ENCODE results near the gene CYB5RL. TPM values are rescaled to one million over a fixed set of nuclear protein-coding genes. Genes with fewer than 3 reads are reported as not detected.

The CYB5RL gene
- total and polyA plus RNA-seq, 2 of the 13 experiments (the other 11 are each of a cell fraction or from before 2014, with no cell fraction given): 3.7 to 5.0 TPM

DNA sequence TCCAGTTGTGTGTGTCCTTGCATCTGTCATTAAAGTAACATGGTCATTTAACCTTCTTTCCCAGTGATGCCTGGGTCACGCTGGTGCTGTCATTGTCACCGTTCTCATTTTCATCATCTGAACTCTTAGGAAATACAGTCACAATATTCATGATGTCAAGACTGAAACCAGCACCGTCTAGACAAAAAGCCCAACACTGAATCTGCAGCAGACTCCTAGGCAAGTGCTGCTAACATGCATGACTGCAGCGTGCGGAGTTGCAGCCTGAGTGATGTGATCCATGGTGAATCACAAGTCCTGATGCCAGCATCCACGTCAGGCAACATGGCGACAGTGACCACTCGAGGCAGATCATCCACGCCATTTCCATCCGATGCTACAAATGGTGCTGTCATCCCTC lies 37.8 kb upstream of the CYB5RL start:
- Histone ChIP-seq H3K36me3 (replicated peaks in 1 of 2; ENCODE audit: control insufficient read depth in 1 of 2, insufficient read depth in 2 of 2, low read length in 2 of 2) (peaks cover 10 to 22% of the 10 kb centered on the region in 2 experiments; a peak in 4 of 5 replicates), H3K4me1 (ENCODE audit: insufficient read depth, low read length) (peaks cover 12% of the 10 kb centered on the region), H3K4me3 (replicated peaks in 1 of 3; ENCODE audit: insufficient read depth in 1 of 3, low read depth in 2 of 3, low read length in 3 of 3) (no peak overlapping the region), H3K9me3 (ENCODE audit: low read length) (no peaks in the 10 kb centered on the region), H3K27me3 (ENCODE audit: control insufficient read depth in 1 of 2, insufficient read depth in 2 of 2, low read length in 2 of 2) (no peaks in the 10 kb centered on the region), H3K9ac (ENCODE audit: insufficient read depth, low read depth, low read length) (no peak overlapping the region), H2AFZ (ENCODE audit: low read length) (no peak overlapping the region), H3K4me2 (ENCODE audit: low read depth, low read length) (no peak overlapping the region), H3K27ac (ENCODE audit: extremely low read length, insufficient read depth, low read length) (no peak overlapping the region), H3K79me2 (ENCODE audit: insufficient read depth, low read length) (no peaks in the 10 kb centered on the region), H4K20me1 (ENCODE audit: insufficient read depth, low read length) (no peaks in the 10 kb centered on the region)
- 92% methylated on average over 10 of the region's 10 CpGs for WGBS (ENCODE audit: low lambda C conversion rate)
- CTCF ChIA-PET (ENCODE audit: low intra/inter-chr PET ratio, low total read pairs): no interaction called here
- intact Hi-C loops (cut with micrococcal nuclease; ENCODE audit: unreplicated experiment) (no loop called here), in situ Hi-C loops (cut with HindIII; ENCODE audit: extremely low pct_ligation_motif_present, low pct_unique_long_range_greater_than_20kb) (no loop called here)
- DNase-seq (ENCODE audit: low spot score) (no peak), FAIRE-seq (no peak), ATAC-seq (no peak)
- POLR2A ChIA-PET: no interaction called here
- no TSS peak for BruUV-seq (replicated peaks)
- TF ChIP-seq, protein P1, sequence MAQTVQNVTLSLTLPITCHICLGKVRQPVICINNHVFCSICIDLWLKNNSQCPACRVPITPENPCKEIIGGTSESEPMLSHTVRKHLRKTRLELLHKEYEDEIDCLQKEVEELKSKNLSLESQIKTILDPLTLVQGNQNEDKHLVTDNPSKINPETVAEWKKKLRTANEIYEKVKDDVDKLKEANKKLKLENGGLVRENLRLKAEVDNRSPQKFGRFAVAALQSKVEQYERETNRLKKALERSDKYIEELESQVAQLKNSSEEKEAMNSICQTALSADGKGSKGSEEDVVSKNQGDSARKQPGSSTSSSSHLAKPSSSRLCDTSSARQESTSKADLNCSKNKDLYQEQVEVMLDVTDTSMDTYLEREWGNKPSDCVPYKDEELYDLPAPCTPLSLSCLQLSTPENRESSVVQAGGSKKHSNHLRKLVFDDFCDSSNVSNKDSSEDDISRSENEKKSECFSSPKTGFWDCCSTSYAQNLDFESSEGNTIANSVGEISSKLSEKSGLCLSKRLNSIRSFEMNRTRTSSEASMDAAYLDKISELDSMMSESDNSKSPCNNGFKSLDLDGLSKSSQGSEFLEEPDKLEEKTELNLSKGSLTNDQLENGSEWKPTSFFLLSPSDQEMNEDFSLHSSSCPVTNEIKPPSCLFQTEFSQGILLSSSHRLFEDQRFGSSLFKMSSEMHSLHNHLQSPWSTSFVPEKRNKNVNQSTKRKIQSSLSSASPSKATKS (CRISPR knock-in tag; IDR thresholded peaks at IDR 0.05): no peak
- TF ChIP-seq, protein P2, sequence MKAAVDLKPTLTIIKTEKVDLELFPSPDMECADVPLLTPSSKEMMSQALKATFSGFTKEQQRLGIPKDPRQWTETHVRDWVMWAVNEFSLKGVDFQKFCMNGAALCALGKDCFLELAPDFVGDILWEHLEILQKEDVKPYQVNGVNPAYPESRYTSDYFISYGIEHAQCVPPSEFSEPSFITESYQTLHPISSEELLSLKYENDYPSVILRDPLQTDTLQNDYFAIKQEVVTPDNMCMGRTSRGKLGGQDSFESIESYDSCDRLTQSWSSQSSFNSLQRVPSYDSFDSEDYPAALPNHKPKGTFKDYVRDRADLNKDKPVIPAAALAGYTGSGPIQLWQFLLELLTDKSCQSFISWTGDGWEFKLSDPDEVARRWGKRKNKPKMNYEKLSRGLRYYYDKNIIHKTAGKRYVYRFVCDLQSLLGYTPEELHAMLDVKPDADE (CRISPR knock-in tag; IDR thresholded peaks at IDR 0.05): no peak
- TF ChIP-seq ZFP62 (CRISPR knock-in tag; IDR thresholded peaks at IDR 0.05) (no peak), SOX6 (IDR thresholded peaks at IDR 0.05) (no peak), SOX6 (CRISPR knock-in tag; IDR thresholded peaks at IDR 0.05) (no peak), ZSCAN12 (CRISPR knock-in tag; IDR thresholded peaks at IDR 0.05) (no peak), ZNF749 (CRISPR knock-in tag; IDR thresholded peaks at IDR 0.05; ENCODE audit: borderline replicate concordance) (no peak), CBX5 (CRISPR knock-in tag; IDR thresholded peaks at IDR 0.05; ENCODE audit: borderline replicate concordance) (no peak), AKAP8 (CRISPR knock-in tag; IDR thresholded peaks at IDR 0.05) (no peak), ZNF136 (CRISPR knock-in tag; IDR thresholded peaks at IDR 0.05; ENCODE audit: low read depth) (no peak), THAP11 (CRISPR knock-in tag; IDR thresholded peaks at IDR 0.05) (no peak), HES4 (CRISPR knock-in tag; IDR thresholded peaks at IDR 0.05; ENCODE audit: borderline replicate concordance) (no peak), ZNF367 (CRISPR knock-in tag; IDR thresholded peaks at IDR 0.05; ENCODE audit: borderline replicate concordance) (no peak), RBFOX2 (IDR thresholded peaks at IDR 0.05; ENCODE audit: low read depth, low read length) (no peak)
- TF ChIP-seq, protein P3, sequence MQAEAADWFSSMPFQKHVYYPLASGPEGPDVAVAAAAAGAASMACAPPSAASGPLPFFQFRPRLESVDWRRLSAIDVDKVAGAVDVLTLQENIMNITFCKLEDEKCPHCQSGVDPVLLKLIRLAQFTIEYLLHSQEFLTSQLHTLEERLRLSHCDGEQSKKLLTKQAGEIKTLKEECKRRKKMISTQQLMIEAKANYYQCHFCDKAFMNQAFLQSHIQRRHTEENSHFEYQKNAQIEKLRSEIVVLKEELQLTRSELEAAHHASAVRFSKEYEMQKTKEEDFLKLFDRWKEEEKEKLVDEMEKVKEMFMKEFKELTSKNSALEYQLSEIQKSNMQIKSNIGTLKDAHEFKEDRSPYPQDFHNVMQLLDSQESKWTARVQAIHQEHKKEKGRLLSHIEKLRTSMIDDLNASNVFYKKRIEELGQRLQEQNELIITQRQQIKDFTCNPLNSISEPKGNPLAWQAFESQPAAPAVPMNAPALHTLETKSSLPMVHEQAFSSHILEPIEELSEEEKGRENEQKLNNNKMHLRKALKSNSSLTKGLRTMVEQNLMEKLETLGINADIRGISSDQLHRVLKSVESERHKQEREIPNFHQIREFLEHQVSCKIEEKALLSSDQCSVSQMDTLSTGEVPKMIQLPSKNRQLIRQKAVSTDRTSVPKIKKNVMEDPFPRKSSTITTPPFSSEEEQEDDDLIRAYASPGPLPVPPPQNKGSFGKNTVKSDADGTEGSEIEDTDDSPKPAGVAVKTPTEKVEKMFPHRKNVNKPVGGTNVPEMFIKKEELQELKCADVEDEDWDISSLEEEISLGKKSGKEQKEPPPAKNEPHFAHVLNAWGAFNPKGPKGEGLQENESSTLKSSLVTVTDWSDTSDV (CRISPR knock-in tag; IDR thresholded peaks at IDR 0.05): no peak
- TF ChIP-seq, protein P4, sequence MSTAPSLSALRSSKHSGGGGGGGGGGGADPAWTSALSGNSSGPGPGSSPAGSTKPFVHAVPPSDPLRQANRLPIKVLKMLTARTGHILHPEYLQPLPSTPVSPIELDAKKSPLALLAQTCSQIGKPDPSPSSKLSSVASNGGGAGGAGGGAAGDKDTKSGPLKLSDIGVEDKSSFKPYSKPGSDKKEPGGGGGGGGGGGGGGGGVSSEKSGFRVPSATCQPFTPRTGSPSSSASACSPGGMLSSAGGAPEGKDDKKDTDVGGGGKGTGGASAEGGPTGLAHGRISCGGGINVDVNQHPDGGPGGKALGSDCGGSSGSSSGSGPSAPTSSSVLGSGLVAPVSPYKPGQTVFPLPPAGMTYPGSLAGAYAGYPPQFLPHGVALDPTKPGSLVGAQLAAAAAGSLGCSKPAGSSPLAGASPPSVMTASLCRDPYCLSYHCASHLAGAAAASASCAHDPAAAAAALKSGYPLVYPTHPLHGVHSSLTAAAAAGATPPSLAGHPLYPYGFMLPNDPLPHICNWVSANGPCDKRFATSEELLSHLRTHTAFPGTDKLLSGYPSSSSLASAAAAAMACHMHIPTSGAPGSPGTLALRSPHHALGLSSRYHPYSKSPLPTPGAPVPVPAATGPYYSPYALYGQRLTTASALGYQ (CRISPR knock-in tag; IDR thresholded peaks at IDR 0.05): no peak
- TF ChIP-seq, protein P5, sequence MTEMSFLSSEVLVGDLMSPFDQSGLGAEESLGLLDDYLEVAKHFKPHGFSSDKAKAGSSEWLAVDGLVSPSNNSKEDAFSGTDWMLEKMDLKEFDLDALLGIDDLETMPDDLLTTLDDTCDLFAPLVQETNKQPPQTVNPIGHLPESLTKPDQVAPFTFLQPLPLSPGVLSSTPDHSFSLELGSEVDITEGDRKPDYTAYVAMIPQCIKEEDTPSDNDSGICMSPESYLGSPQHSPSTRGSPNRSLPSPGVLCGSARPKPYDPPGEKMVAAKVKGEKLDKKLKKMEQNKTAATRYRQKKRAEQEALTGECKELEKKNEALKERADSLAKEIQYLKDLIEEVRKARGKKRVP (CRISPR knock-in tag; IDR thresholded peaks at IDR 0.05): no peak
